Kidney tubule cell (primary cell): ENCODE results near the gene NEDD8.
A peak's percentile ranks its signal among the peaks of the same experiment; 100 is the strongest.

Experiments
- DNase-seq: peaks from one replicate; pipeline ENCODE4 v3.0.0-alpha.2; 2018; ENCODE audit warnings: low spot score

Gene NEDD8

DNA sequence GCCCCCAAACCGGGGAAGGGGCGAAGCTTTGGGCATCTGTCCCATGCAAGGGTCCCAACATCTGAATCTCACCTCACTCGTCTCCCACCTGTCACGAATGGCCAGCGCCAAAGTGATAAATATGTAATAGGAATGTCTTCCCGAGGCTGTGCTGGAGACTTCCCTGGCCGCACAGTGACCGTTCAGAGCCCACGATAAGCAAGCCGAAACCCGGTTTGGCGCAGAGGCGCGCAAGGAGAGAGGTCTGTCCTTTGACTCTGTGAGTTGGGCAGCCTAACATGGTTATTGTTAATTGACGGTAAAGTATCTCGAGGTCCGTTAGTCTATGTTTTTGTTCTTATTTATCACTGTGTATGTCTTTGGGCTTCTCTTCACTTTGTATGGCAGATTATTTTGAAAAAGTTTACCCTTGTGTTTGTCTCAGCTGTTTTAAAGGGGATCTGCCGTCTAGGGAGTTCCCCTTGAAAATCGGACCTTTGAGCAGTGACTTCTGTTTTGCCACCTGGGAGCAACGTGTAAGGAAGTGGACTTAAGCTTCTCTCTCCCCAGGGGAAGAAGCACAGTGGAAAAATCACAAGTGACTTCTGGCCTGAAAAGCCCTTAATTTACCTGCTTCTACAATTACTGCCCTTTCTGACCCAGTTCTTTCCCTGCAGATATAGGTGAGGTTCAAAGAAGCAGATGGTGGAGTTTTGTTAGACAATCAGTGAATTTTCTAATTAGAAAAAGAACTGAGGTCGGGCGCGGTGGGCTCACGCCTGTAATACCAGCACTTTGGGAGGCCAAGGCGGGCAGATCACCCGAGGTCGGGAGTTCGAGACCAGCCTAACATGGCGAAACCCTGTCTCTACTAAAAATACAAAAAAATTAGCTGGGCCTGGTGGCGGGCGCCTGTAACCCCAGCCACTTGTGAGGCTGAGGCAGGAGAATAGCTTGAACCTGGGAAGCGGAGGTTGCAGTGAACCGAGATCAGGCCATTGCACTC, 35.8 kb downstream of the NEDD8 start:
- peak; percentile 46 for DNase-seq

DNA sequence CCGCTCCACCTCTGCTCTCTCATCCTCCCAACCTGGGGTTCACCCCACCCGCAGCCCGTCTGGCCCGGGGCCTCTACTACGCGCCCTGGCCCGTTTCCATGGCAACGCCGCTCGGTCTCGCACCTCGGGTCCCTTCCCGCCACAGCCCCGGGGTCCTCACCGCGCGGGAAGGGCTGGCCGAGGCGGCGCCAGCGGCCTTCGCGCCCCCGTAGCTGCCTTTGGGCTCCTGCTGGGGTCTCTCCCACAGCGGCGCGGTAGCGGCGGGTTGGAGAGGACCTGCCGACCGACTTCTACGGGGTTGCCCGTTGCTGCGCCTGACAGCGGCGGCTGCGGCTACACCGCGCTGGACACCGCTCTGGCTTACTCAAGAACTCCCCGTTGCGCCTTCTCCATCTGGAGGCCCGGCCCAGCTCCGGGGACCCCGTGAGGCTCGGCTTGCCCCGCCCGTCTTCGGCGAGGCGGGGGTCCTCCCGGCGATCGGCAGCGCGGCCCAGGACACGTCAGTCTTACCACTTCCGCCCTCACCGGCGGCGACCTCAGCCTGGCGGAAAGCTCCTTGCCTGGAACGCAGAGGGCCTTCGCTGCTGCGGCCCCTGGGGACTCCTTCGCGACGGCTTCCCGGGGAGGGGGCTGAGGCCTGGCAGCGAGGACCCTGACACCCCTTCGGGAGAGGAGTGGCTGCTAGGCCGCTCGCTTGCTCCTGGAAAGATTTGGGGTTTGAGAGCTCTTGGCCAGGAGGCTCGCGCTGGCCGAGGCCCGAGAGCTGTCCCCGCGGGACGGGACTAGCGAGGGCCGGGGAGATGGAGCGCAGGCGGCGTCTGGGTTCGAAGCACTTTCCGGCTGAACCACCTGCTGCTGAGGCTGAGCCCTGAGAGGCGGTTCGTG, 36.7 kb downstream of the NEDD8 start, which contains the start of gene TM9SF1:
Gene TM9SF1, minus strand, starts transcription at position 256 of the 885 bp plus-strand sequence. CDS start 422 bp downstream, outside the sequence.
- DNase-seq: peak; percentile 91

DNA sequence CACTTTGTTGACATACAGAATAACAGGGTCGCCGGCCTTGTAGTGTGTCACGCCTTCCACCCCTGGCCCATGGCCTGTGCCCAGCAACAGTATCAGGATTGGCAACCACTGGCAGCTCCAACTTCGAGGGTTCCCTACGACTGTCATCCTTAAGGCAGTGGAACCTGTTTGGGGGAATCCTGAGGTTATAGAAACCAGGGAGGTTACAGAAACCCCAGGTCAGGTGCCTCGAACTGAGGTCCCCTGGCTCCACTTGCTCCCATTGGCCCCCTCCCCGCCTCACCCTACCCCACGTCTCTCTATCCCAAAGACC, 37.3 kb downstream of the NEDD8 start:
- no peak for DNase-seq

DNA sequence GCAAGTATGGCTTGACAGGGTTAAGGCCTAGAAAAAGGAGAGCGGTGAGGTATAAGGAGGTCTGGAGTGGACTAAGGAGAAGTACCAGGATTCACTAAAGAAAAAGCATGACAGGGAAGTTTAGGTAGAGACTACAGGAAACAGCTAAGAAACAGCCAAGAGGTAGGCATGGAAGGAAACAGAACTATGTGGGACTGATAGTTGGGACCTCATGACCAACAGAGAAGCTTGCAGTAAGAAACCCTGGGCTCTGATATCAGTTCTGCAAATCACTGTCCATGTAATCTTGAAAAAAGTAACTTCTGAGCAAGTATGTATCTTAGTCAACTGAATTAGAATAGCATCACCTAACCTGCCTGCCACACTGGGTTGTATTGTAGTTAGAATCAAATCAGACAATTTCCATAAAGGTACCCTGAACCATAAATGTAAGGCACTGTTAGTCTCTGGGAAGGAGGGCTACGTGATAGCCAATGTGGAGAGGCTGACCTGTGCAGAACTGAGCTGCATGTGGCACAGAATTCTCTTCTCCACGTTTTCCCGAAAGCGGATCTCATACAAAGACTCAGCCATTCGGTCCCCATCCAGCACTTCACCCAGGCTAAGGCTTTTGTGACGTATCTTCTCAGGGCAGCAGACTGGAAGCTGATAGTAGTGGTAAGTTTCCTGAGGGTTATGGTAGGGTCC, 37.8 kb downstream of the NEDD8 start:
- DNase-seq: no peak

DNA sequence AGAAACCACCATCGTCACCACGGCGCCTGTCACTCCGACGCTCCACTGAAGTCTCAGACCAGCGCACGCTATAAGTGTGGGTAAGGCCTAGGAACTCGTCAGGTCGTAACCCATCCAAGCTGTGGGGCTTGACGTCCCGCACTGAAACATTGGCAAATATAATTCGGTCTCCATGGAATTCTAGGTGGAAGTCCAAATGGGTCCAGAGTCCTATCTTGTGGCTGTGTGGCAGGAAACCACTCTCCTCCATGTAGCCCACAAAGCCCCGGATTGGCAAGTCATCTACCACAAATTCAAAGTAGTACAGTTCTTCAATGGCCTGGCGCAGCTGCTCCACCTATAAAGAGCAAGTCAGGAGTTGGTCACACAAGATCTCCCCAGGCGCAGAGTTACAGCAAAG, 39.2 kb downstream of the NEDD8 start:
- no peak for DNase-seq

DNA sequence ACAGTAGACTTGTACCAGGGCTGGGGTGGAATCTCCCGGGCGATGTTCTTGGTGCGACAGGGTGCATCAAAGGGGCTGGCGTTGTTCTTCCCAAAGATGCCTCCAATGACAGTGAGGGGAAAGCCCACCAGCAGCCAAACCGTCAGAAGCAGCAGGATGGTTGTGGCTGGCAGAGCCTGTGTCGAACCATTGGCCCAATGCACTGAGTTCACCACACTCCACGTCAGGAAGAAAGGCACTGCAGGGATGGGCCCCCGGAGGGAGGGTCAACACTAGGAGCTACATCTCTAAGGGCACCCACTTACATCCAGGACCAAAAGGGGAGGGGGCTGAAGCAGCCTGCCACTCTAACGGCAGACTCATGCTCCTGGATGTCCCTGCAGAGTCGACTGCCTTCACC, 41.8 kb downstream of the NEDD8 start:
- no peak for DNase-seq

DNA sequence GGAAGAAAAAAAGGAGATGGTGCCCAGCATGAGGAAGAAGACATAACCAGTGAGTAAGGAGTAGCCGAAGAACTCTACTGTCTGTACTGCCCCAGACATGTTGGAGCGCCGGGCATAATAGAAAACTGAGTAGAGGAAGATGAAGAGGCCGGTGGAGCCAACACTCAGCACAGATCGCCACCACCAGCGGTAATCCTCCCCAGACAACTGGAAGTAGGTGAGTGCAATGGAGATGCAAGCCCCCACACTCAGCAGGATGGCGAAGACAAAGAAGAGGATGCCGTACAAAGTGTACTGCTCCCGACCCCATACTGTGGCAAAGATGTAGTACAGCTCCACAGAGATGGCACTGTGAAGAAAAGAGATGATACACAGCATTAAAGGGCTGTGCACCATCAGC, 42.7 kb downstream of the NEDD8 start:
- DNase-seq: no peak

DNA sequence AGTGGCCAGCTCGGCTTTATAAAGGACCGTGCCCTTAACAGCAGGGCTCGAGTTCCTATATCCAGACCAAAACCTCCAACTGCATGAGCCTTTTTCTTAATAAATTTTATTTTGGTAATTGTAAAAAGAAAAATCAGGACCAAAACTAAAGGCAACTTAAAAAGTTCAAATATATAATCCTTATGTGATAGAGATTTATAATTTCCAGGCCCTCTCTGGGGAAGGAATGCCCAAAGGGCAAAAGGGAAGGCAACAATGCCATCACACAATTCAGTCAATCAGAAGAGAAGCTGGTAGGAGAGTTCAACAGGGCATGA, 43.1 kb downstream of the NEDD8 start:
- DNase-seq: no peak

DNA sequence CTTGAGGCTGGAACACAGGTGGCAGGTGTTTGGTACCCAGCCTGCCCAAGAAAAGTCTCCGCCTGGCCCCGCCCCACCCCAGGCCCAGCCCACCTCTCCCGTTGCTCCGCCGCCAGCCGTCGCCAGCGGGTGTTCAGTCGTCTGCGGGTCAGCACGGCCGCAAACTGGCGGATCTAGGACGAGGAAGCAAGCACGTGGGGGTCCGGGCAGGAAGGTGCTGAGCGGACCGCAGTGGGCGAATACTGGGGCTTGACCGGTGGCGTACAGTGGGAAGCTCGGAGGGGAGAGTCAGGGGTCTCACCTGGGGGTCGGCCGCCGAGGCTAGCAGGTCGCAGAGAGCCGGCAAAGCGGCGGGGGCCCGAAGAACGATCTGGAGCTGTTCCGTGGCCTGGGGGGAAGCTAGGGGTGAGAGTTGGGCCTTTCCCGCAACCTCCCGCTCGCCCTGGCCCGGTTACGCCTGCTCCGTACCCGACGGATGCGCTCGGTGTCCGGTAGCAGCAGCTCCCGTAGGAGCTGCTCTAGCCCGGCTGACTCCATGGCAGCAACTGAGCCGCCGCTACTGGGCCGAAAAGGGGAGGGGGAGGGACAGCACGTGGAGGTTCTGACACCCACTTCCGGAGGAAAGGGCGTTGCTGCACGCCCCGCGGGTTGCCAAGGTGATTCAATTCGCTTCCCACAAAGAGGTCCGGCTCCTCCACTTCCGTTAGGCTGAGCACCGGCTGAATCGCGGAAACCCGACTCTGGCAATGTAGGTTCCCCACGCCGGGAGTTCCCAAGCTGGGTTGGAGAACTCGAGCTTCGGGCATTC, 43.7 kb downstream of the NEDD8 start, which contains the start of gene IPO4:
Gene IPO4, minus strand, starts transcription at position 566 of the 808 bp plus-strand sequence. Its CDS starts 29 bp downstream, at position 537.
- DNase-seq: peak; percentile 97

DNA sequence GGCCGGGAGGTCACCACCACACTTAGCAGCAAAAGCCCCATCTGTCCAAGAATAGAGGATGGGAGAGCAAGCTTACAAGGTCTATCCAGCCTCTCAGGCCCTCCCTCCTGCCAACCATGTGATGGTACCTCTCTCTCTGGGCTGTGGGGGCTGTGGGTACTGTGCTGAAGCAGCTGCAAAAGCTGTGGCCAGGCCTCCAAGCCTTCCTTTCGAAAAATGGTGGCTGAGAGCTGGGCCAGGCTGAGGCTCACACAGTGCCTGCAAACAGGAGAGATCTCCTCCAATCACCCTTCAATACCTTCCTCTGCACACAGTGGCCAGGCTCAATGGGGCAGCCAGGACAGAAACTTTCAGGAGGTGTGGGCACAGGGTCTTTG, 44.6 kb downstream of the NEDD8 start:
- no peak for DNase-seq

DNA sequence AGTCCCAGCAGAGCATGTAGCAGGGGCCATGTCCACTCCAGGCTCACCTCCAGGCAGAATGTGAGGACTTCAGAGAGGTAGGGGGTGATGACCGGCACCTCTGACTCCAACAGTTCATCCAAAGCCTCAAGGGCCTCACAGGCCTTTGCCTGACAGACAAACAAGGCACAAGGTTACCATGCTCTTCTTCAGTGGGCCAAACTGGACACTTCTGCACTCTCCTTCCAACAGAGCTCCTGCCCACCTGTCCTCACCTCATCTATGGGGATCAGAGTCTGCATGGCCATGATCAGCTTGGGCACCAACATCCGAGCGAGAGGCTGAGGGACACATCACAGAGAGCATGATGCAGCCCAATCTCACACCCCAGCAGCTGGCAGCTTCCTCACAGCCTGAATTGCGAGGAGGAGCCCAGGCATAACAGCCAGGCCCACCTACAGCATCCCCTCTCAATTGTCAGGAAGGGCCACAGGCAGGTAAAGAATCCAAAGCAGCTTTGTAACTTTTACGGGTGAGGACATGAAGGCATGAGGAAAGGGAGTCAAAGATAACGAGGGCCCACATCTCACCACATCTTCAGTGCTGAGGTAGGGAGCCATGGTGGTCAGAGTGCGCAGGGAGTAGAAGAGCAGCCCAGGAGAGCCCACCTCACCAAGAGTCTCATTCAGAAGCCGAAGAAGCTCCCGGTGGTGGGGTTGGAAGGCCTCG, 45.2 kb downstream of the NEDD8 start:
- no peak for DNase-seq

DNA sequence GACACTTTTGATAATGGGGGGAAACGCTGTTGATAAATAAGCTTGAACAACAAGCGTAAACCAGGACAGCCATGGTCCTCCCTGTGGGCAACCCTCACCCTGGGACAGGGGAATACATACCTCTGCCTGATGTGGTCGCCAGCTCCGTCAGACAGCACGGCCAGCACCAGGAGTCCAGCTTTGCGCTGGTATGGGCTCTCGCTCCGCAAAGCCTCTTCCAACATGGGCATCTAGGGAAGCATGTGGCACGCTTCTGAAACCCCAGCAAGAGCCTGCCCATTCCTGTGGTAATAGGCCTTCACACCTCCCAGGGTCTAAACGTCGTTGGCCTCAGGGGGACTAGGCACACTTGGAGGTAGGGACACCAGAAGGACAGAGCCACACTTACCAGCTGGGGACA, 46.4 kb downstream of the NEDD8 start:
- DNase-seq: no peak

DNA sequence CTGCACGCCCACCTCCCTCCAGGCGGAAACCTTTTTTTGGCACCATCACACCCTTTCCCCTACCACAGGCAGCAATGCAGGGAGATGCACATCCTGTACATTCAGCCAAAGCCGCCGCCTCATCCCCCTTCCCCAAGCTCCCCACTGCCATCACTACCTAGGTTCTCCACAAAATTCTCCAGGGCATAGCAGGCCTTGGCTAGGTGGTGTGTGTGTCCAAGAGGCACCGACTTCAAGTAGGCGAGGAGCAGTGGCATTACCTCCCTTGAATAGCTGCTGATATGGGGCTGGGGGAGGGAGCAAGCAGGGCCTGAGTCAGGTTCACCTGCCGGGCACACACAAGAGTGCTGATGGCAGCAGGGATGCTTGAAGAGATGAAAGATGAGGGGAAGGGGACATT, 47.1 kb downstream of the NEDD8 start:
- no peak for DNase-seq

DNA sequence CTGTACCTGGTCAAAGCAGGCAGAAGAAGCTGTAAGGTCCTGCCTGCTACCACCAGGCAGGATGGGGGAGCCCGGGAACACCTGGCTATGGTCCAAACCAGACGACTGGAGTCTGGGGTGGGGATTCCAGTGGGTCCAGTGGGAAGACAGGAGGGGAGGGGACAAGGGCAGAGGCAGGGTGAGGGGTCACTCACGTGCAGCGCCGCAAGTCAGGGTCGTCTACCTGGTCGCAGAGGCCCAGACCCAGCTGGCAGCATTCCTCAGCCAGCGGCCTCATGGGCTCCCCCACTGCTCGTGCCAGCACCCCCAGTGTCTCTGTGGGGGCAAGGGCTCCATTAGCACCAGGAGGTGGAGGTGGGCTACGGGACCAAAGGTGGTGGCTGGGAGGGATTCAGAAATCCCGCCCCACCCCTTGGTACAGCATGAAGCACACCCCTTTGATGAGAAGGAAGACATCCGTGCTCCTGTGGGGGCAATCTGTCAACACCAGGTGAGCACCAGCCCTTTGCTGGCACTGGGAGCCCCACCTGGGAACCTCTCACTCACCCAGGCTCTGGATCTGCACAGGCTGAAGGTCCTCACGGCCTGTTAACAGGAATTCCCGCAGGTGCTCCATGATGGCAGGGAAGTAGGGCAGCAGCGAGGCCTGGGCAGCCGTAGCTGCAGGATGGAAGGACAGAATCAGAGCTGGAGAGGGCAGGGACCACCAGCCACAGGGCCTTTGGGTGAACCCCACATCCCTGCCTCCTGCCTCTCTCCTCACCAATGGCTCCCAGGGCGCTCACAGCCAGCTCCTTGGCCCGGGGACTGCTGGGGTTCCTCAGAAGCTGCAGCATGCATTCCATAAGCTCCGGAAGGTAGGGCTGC, 47.8 kb downstream of the NEDD8 start:
- DNase-seq: no peak

DNA sequence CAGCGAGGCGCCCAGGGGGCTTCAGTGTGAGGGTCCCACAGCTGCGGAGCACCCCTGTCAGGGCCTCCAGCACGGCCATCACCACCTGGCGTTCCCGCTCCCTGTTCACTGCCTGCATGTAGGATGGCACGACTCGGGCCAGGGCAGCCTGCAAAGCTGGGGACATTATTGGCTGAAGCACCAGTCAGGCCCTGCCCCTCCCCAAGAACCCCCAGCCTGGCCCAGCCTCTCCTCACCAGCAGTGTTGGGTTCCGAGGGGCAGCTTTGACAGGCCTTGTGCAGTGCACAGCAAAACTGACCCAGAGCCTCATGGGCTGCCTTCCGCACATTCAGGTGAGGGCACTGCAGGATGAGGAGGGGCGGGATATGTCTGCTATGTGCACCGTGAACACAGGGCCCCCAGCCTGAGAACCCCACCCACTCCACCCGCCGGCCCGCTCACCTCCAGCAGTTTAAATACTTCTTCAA, 49.1 kb downstream of the NEDD8 start:
- DNase-seq: no peak

DNA sequence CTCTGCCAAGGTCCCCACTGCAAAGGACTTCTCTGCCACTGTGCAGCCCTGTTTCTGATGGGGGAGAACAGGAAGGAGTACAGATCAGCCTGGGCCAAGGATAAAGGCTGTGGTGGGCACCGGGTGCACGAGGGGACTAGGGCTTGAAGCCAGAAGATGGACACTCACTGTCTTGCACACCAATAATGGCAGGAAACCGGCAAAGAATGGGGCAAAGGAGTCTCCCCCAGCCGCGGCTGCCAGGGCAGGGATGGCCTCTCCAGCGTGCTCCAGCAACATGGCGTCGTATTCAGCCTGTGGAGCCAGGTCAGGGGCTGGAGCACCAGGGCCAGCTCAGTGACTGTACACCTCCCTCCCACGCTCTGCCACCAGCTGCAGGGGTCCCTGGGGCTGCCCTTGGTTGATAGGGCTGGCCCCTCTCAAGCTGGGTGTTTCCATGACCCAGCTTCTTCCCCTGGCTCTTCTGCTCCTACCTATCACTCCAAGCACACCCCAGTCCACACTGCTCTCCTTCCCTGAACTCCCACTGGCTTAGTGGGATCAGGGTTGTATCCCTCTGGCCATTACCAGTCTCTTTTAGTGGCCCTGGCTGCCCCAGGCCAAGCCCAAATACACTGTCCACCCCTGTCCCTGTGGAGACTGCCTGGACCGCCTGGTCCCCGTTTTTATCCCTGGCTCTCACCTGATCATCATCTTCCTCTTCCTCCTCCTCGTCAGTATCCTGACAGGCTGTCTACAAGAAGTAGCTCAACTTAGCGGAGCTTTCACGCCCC, 49.9 kb downstream of the NEDD8 start:
- no peak for DNase-seq

DNA sequence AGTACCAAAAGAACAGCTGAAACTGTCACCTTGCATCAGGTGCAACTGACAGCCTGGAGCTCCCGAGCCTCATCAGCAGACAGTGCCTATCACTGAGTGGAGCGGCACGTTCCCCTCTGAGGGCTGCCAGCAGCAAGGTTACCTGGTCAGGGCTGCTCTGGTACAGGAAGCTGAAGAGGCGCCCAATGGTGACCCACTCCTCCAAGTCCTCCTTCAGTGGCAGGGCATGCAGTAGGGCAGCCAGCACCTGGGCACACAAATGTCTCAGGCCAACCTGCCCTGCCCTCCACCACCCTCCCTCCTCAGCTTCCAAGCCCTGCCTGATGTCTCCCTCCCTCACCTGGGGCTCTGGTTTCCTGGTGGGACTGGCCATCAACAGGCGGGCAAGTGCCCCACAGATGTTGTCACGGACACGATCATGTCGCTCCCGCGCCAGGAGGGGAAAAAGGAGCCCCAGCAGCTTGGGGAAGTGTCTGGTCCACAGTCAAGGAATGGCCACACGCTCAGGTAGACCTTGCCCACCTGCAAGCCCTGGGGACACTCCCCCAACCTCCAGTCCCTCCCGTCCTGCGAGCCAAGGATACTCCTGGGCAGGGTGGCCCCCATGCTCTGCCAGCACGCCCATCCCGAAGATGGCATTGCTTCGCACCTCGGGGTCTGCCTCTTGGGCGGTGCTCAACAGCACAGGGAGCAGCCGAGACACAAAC, 50.6 kb downstream of the NEDD8 start:
- DNase-seq: no peak
